BLaER1 (cell line): Measurements from ENCODE around the gene FOXJ1.

Experiments
- H3K27ac ChIP-seq: shearing (Covaris generic); formaldehyde crosslinking; 2 replicates; pipeline ENCODE4 v1.8.1; 2022
- H3K27me3 ChIP-seq: shearing (Covaris generic); formaldehyde crosslinking; 2 replicates; pipeline ENCODE4 v1.8.1; 2022
- H3K36me3 ChIP-seq: shearing (Covaris generic); formaldehyde crosslinking; 2 replicates; pipeline ENCODE4 v1.8.1; 2022
- H3K4me1 ChIP-seq: shearing (Covaris generic); formaldehyde crosslinking; 2 replicates; pipeline ENCODE4 v1.8.1; 2022
- H3K4me2 ChIP-seq: shearing (Covaris generic); formaldehyde crosslinking; 2 replicates; pipeline ENCODE4 v1.8.1; 2022
- H3K4me3 ChIP-seq: shearing (Covaris generic); formaldehyde crosslinking; 2 replicates; pipeline ENCODE4 v1.8.1; 2022
- H3K9ac ChIP-seq: shearing (Covaris generic); formaldehyde crosslinking; 2 replicates; pipeline ENCODE4 v1.8.1; 2022
- H3K9me3 ChIP-seq: shearing (Covaris generic); formaldehyde crosslinking; 2 replicates; pipeline ENCODE4 v1.8.1; 2022
- H4K20me1 ChIP-seq: shearing (Covaris generic); formaldehyde crosslinking; 2 replicates; pipeline ENCODE4 v1.8.1; 2022
- Cebpa-rat ChIP-seq: shearing (Covaris generic); IDR thresholded peaks from 2 replicates; pipeline ENCODE4 v1.8.1; 2022

The FOXJ1 gene

DNA sequence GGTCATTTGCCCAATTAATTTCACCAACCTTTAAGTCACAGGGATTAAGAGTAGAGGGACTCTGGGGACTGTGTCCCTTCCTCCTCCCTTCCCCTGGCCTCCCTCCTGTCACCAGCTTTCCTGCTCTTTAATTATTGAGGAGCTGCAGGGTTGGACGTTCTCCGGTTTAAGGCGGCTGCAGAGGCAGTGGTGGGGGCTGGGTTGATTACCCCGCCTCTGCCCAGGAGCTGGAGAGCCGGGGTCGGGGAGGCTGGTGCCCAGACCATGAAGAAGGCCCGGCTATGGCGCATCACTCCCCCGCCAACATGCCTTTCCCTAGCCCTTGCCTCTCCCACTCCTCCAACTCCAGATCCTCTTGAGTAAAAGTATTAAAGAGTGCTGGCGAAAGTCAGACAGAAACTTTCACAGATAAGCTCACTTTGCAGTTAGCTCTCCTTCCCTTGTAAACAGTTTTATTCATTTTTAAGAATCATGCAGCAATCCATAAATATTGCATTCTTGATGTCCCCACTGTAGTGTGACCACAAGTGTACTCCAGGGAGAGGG lies 1.1 kb upstream of the FOXJ1 start:
- Histone ChIP-seq H3K27me3 (peaks cover 36% of the 10 kb centered on the region), H3K4me2 (peak overlapping the region; percentile 96), H3K4me1 (peaks cover 83% of the 10 kb centered on the region), H3K36me3 (no peaks in the 10 kb centered on the region), H3K4me3 (peak overlapping the region; percentile 66; the same call in 1 of the 2 replicates), H3K9ac (peak overlapping the region; percentile 43; the same call in 1 of the 2 replicates), H3K9me3 (no peaks in the 10 kb centered on the region), H4K20me1 (no peaks in the 10 kb centered on the region), H3K27ac (no peak overlapping the region)
- TF ChIP-seq Cebpa-rat, result no peak

DNA sequence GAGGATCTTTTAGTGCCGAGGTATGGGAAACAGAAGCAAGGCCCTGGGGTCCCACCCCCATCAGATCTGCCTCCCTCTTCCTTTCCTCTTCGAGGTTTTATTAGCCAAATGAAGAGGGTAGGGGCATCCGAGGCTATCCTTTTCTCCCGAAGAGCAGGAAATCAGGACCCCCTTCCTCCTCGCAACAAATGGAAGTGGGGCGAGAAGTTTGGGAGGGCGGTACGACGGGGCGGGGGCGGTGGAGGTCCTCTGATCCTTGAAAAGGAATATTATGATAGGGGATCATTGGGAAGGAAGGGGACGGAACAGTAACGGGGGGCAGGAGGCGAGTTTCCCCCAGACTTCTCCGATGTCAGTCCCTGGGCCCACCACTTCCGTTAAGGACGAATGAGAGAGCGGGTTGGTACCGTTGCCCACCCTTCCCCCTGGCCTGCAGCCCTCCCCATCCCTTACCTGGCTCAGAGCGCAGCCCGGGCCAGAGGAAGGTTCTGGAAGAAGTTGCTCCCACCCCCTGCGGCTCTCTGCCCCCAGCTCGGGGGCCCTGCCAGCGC lies 309 bp downstream of the FOXJ1 start:
- Histone ChIP-seq H3K9ac (no peak overlapping the region), H3K4me3 (peak overlapping the region; percentile 66), H3K9me3 (no peaks in the 10 kb centered on the region), H3K4me1 (peaks cover 83% of the 10 kb centered on the region), H3K4me2 (peak overlapping the region; percentile 96), H3K27me3 (peaks cover 36% of the 10 kb centered on the region), H3K27ac (no peak overlapping the region), H3K36me3 (no peaks in the 10 kb centered on the region), H4K20me1 (no peaks in the 10 kb centered on the region)
- TF ChIP-seq Cebpa-rat, result no peak

DNA sequence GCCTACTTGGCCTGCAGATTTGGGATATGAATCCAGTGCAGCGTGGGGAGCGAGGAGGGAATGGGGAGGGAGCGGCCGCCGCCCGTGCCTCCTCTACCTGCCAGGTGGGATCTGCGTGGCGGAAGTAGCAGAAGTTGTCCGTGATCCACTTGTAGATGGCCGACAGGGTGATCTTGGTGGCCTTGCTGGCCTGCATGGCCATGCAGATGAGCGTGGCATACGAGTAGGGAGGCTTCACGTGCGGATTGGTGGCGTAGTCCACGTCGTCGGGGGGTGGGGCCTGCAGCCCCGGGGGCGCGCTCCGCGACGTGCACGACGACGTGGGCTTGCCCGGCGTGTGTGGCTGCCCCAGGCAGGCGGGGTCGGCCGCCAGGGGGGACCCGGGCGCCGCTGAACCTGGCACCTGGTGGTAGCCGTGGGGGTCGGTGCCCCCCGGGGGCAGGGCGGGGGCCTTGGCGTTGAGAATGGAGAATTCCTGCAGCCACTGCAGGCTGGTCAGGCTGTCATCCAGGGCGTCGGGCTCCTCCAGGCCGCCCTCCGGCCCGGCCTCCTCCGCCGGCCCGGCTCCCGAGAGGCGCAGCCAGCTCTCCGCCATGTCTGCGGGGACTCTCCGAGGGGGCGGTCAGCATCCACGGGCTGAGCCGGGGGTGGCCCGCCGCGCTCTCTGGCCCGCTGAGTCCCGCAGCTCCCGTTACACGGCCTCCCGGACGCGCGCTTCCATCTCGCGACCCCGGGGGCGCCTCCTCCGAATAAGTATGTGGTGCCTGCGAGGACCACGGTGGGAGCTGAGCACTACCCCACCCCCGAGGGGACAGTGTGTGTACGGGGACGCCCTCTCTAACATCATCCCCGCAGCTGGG lies 1.0 kb downstream of the FOXJ1 start:
- H3K36me3 ChIP-seq, result no peaks in the 10 kb centered on the region
- no peak overlapping the region for H3K9ac ChIP-seq
- peaks cover 36% of the 10 kb centered on the region for H3K27me3 ChIP-seq
- no peak overlapping the region for H3K27ac ChIP-seq
- H3K4me1 ChIP-seq, result peaks cover 83% of the 10 kb centered on the region
- no peaks in the 10 kb centered on the region for H3K9me3 ChIP-seq
- TF ChIP-seq Cebpa-rat, result no peak
- H4K20me1 ChIP-seq, result no peaks in the 10 kb centered on the region
- H3K4me3 ChIP-seq, result no peak overlapping the region
- no peak overlapping the region for H3K4me2 ChIP-seq

DNA sequence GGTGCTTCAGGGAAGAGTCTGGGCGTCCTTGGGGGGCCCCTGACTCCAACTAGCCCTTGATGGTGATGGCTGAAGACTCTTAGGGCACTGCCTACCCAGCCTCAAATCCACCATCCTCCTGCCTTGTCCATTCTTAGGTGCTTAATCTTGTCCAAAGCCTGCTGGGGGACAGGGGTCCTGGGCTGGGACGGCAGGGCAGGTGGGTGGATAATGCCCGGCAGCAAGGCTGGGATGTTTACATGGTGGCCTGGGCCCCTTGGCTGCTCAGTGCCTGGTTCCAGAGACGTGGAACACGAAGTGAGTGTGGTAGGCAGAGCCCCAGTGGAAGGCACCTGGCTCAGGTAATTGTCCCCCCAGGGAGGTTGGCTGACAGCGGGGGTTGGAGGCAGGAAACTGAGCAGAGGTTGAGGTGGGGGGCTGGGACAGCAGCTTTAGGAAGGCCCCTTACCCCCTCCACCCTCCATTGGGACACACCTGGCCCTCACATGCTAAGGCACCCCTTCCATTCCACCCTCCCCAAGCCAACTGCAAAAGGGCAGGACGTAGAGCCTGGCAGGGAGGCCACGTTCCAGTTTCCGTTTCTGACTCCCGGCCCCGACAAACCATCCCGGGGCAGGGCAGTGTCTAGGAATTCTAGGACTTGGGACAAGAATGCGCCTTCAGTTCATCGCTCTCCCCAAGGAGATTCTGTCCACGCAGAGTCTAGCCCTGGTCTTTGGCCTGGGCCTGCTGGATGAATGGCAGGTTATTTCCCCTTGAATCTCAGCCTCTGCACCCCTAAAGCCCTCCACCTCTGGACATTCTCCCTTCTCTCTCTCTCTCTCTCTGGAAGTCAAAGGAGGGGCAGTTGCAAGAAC lies 1.9 kb downstream of the FOXJ1 start:
- no peak overlapping the region for H3K9ac ChIP-seq
- no peaks in the 10 kb centered on the region for H3K36me3 ChIP-seq
- H4K20me1 ChIP-seq, result no peaks in the 10 kb centered on the region
- TF ChIP-seq Cebpa-rat, result no peak
- H3K4me2 ChIP-seq, result peak overlapping the region; percentile 17; the same call in 1 of the 2 replicates
- H3K27ac ChIP-seq, result no peak overlapping the region
- H3K4me1 ChIP-seq, result peaks cover 83% of the 10 kb centered on the region
- no peak overlapping the region for H3K4me3 ChIP-seq
- no peaks in the 10 kb centered on the region for H3K9me3 ChIP-seq
- H3K27me3 ChIP-seq, result peaks cover 36% of the 10 kb centered on the region

DNA sequence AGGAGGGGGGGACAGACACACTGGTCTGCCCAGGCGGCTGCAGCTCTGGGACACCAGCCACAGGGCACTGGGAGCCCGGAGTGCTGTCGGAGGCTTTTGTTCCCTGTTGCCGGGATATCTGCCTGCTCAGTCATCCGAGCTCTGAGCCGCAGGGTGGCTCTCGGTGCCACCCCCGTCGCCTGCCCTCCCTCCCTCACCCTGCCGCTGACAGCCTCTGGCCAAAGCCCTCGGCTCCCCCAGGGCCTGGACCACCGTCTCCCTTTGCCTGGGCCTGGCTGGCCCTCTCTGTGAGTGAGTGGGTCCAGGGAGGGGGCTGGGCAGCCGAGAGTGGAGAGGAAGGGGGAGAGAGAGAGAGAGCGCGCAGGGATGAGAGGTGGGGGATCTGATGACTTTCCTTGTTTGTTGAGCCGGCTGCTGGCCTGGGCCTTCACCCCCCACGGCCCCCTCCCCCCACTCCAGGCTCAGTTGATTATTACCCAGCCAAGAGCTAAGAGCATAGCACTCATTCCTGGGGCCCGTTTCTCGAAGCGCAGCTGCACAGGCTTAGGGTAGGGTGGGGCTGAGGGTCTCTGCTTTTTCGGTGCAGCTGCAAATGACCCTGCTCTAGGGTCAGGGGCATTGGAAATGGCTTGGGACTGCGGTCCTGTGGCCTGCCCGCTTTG lies 2.7 kb downstream of the FOXJ1 start:
- Histone ChIP-seq H3K36me3 (no peaks in the 10 kb centered on the region), H4K20me1 (no peaks in the 10 kb centered on the region), H3K4me1 (peaks cover 83% of the 10 kb centered on the region), H3K4me3 (no peak overlapping the region), H3K27ac (no peak overlapping the region), H3K9ac (no peak overlapping the region), H3K4me2 (peak overlapping the region; percentile 88; the same call in 1 of the 2 replicates), H3K9me3 (no peaks in the 10 kb centered on the region), H3K27me3 (peaks cover 36% of the 10 kb centered on the region)
- no peak for TF ChIP-seq Cebpa-rat

DNA sequence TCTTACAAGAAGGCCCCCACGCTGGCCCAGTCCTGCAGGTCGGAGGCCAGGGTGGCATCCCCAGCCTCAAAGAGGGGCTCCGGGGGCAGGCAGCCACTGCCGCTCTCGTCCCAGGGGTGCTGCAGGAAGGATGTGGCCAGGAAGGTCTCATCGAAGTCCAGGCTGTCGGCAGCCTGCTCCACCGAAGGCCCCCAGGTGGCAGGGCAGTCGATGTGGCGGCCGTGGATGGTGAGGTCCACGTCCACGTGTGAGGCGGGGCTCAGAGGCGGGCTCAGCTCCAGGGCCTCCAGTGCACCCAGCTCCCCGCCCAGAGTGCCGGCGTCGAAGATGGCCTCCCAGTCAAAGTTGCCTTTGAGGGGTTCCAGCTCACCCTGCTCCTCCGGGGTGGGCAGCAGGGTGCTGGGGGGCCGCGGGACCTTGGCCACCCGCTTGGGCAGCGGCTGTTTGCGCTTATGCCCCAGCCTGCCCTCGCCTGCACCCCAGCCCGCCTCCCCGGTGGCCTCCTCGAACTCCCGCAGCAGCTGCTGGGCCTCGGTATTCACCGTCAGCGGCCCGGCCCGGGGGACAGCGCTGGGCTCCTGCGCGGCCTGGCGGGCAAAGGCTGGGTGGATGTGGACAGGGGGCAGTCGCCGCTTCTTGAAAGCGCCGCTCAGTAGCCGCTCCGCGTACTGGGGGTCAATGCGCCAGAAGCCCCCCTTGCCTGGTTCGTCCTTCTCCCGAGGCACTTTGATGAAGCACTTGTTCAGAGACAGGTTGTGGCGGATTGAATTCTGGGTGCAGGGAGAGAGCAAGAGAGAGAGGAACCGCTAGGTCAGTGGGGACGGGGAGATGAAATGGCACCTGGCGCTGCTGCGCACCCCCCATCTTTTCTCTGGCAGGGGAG lies 3.5 kb downstream of the FOXJ1 start:
- H3K4me3 ChIP-seq, result peak overlapping the region; percentile 11; the same call in 1 of the 2 replicates
- H3K4me2 ChIP-seq, result peak overlapping the region; percentile 88
- TF ChIP-seq Cebpa-rat, result no peak
- H3K27ac ChIP-seq, result peak overlapping the region; percentile 50
- H3K4me1 ChIP-seq, result peaks cover 75% of the 10 kb centered on the region
- peaks cover 36% of the 10 kb centered on the region for H3K27me3 ChIP-seq
- peak overlapping the region; percentile 30; the same call in 1 of the 2 replicates for H3K9ac ChIP-seq
- H3K36me3 ChIP-seq, result no peaks in the 10 kb centered on the region
- H4K20me1 ChIP-seq, result no peaks in the 10 kb centered on the region
- H3K9me3 ChIP-seq, result no peaks in the 10 kb centered on the region

DNA sequence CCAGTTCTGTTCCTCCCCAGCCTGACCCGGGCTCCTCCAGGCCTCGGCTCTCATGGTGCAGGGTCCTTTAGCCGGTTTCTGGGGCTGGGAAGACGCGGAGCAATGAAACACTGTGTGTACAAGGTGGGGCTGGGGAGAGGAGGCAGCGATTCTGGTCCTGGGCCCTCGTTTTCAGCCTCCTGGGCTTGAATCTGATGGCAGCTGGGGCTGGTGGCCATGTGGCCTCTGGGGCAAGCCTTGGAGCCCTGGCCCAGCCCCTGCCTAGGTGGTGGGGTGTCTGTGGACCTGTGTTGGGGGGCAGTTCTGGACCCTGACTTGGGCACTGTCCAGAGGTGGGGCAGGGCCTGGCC lies 4.1 kb downstream of the FOXJ1 start:
- H3K36me3 ChIP-seq, result no peaks in the 10 kb centered on the region

DNA sequence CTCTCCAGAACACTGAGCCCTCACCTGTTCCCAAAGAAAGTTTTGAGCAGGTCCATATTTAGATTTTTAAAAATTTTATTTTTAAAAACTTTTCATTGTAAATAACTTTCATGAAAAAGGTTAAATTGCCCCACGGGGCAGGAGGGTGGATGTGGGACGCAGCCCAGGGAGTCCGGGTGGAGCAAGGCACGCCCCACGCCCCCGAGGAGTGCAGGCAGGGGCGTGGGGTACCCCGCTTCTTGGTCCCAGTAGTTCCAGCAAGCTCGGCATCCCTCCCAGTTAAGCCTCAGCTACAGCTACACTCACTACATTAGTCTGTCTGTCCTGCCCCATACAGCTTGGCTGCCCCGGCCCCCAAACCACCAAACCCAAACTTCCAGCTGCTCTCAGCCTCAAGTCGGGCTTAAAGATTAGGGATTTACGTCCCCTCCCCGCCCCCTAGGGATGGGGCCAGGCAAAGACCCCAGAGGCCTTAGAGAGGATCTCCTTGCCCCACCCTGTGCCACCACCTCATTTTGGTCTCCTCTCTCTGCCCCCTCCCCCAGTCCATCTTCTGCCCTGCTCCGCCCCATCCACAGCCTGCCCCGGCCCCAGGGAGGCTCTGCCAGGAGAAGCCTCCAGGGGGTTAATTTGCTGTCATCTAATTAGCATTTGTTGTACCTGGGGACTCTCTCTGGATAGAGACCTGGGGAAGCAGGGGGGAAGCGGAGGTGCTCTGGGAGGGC lies 4.6 kb downstream of the FOXJ1 start:
- H4K20me1 ChIP-seq, result no peaks in the 10 kb centered on the region
- peak overlapping the region; percentile 88 for H3K4me2 ChIP-seq
- peaks cover 64% of the 10 kb centered on the region for H3K4me1 ChIP-seq
- H3K27ac ChIP-seq, result peak overlapping the region; percentile 50; the same call in 1 of the 2 replicates
- H3K9me3 ChIP-seq, result no peaks in the 10 kb centered on the region
- no peaks in the 10 kb centered on the region for H3K36me3 ChIP-seq
- peaks cover 30% of the 10 kb centered on the region for H3K27me3 ChIP-seq
- H3K4me3 ChIP-seq, result peak overlapping the region; percentile 11; the same call in 1 of the 2 replicates
- TF ChIP-seq Cebpa-rat, result no peak
- H3K9ac ChIP-seq, result peak overlapping the region; percentile 30; the same call in 1 of the 2 replicates

More for the DNA sequence above, 4.1 kb downstream of the FOXJ1 start:
- Histone ChIP-seq H3K27ac (peak overlapping the region; percentile 50), H3K9ac (peak overlapping the region; percentile 30; the same call in 1 of the 2 replicates), H4K20me1 (no peaks in the 10 kb centered on the region), H3K9me3 (no peaks in the 10 kb centered on the region), H3K4me1 (peaks cover 69% of the 10 kb centered on the region), H3K4me3 (peak overlapping the region; percentile 11; the same call in 1 of the 2 replicates), H3K27me3 (peaks cover 34% of the 10 kb centered on the region), H3K4me2 (peak overlapping the region; percentile 88)
- TF ChIP-seq Cebpa-rat, result no peak
